A673 (cell line): Measurements from ENCODE around the gene TAP1. TPM values are rescaled to one million over a fixed set of nuclear protein-coding genes. Genes with fewer than 3 reads are reported as not detected.
A peak's percentile ranks its signal among the peaks of the same experiment; 100 is the strongest.
"Not testable (repeated sequence)": the region's sequence is repeated elsewhere in the genome, so short reads cannot be mapped to it uniquely, and the experiment has no call there.

Experiments used
- BruUV-seq: library from RNA; stranded (reverse); fragments of 400-500 nt; replicated peaks from 2 replicates; lab custom pipeline; 2021; lab: Mats Ljungman, UMichigan
- CTCF ChIA-PET: fragments of 300-600 bp; sonication (Branson Sonifier 250); formaldehyde crosslinking; loops from one replicate; lab custom pipeline; 2022; ENCODE audit warnings: antibody characterized with exemption; lab: Charles Lee
- POLR2A ChIA-PET: fragments of 300-600 bp; sonication (Branson Sonifier 250); formaldehyde crosslinking; loops from one replicate; lab custom pipeline; 2022; ENCODE audit warnings: antibody characterized with exemption; ENCODE audit not compliant: low non-redundant PET; lab: Charles Lee
- DNase-seq: peaks from one replicate; pipeline ENCODE4 v3.0.0-alpha.2; 2015; ENCODE audit warnings: low spot score
- H3K27ac ChIP-seq: fragments of 200-600 bp; sonication (generic); 2 replicates; pipeline ENCODE4 v1.5.1; 2016; ENCODE audit warnings: mixed run types, low read depth, mild to moderate bottlenecking, mixed read lengths, antibody characterized with exemption, low read length; ENCODE audit not compliant: poor library complexity, severe bottlenecking
- H3K27me3 ChIP-seq: fragments of 200-600 bp; sonication (generic); replicated peaks from 2 replicates; pipeline ENCODE4 v1.6.1; 2017; ENCODE audit warnings: mixed run types, low read depth, mild to moderate bottlenecking, mixed read lengths, antibody characterized with exemption, low read length; ENCODE audit not compliant: insufficient read depth, poor library complexity
- H3K36me3 ChIP-seq: fragments of 200-600 bp; sonication (generic); 2 replicates; pipeline ENCODE4 v1.6.1; 2016; ENCODE audit warnings: mixed run types, mild to moderate bottlenecking, mixed read lengths, antibody characterized with exemption, low read length; ENCODE audit not compliant: insufficient read depth, poor library complexity, severe bottlenecking
- H3K4me1 ChIP-seq: fragments of 200-600 bp; sonication (generic); 2 replicates; pipeline ENCODE4 v1.6.1; 2017; ENCODE audit warnings: mixed run types, mild to moderate bottlenecking, mixed read lengths, antibody characterized with exemption, low read length; ENCODE audit not compliant: insufficient read depth, poor library complexity, severe bottlenecking
- H3K4me3 ChIP-seq: fragments of 200-600 bp; sonication (generic); 2 replicates; pipeline ENCODE4 v1.5.1; 2016; ENCODE audit warnings: low read depth, mixed run types, mild to moderate bottlenecking, mixed read lengths, low read length; ENCODE audit not compliant: poor library complexity, severe bottlenecking
- H3K9me3 ChIP-seq: fragments of 200-600 bp; sonication (generic); 2 replicates; pipeline ENCODE4 v1.6.1; 2016; ENCODE audit warnings: mixed run types, low read depth, mild to moderate bottlenecking, mixed read lengths, antibody characterized with exemption, low read length; ENCODE audit not compliant: poor library complexity, severe bottlenecking
- CTCF ChIP-seq: fragments of 300-800, 200-600 bp; sonication (generic); conservative IDR thresholded peaks from 2 replicates; pipeline ENCODE4 v1.5.1; 2017; ENCODE audit warnings: low read depth, mild to moderate bottlenecking, antibody characterized with exemption, low read length, moderate library complexity, mixed read lengths
- EZH2 ChIP-seq: fragments of 200-600 bp; sonication (generic); IDR thresholded peaks from 2 replicates; pipeline ENCODE4 v1.6.1; 2017; ENCODE audit warnings: borderline replicate concordance, low read depth, mild to moderate bottlenecking, mixed read lengths, antibody characterized with exemption, low read length; ENCODE audit not compliant: poor library complexity, severe bottlenecking
- intact Hi-C: fragments of 100-400 bp; cut with micrococcal nuclease; formaldehyde crosslinking; loops from one replicate; pipeline ENCODE4 v1.10.0; 2022; ENCODE audit not compliant: unreplicated experiment
- total RNA-seq: library from RNA; stranded (reverse); gene quantifications from 2 replicates; pipeline ENCODE4 v1.2.3, GENCODE V29; 2021

TAP1 gene
- total RNA-seq, 1 experiment from 2014 or later, result 12.3 TPM

- Histone ChIP-seq H3K4me1 (peaks cover 5% of the 10 kb centered on the region), H3K36me3 (no peaks in the 10 kb centered on the region), H3K9me3 (no peaks in the 10 kb centered on the region), H3K27me3 (peaks cover 25% of the 10 kb centered on the region), H3K27ac (no peak overlapping the region), H3K4me3 (no peak overlapping the region)
- ChIA-PET POLR2A (interaction anchor here (0.6 kb wide), 1 partner anchor 100 kb away, joined by 3 read pairs; no protein-coding TSS in a partner anchor), CTCF (no interaction called here)
- BruUV-seq, result no TSS peak
- TF ChIP-seq CTCF (no peak), EZH2 (no peak)
- DNase-seq, result no peak
- intact Hi-C loops, result no loop called here
These were observed 26.2 kb upstream of the TAP1 start for GRCh38 chr6:32879691-32880090.

- peaks cover 35% of the 10 kb centered on the region for H3K27me3 ChIP-seq
- H3K27ac ChIP-seq, result no peak overlapping the region
- ChIA-PET CTCF (no interaction called here), POLR2A (no interaction called here)
- DNase-seq, result no peak
- intact Hi-C loops, result no loop called here
- no peaks in the 10 kb centered on the region for H3K36me3 ChIP-seq
- no peaks in the 10 kb centered on the region for H3K9me3 ChIP-seq
- no TSS peak for BruUV-seq
- no peak overlapping the region for H3K4me3 ChIP-seq
- TF ChIP-seq EZH2 (no peak), CTCF (no peak)
- H3K4me1 ChIP-seq, result no peaks in the 10 kb centered on the region
These were observed 23.1 kb upstream of the TAP1 start for GRCh38 chr6:32876603-32877002.

GRCh38 chr6:32873947-32874346, 20.4 kb upstream of the TAP1 start:
- BruUV-seq, H3K9me3 ChIP-seq, H3K4me1 ChIP-seq, H3K4me3 ChIP-seq, H3K27ac ChIP-seq, H3K36me3 ChIP-seq, intact Hi-C loops, POLR2A ChIA-PET, DNase-seq: not testable (repeated sequence)
- CTCF ChIA-PET, result interaction anchor here (1.9 kb wide), 1 partner anchor 12 kb away, joined by 4 read pairs; no protein-coding TSS in a partner anchor
- peaks cover 57% of the 10 kb centered on the region for H3K27me3 ChIP-seq

DNA sequence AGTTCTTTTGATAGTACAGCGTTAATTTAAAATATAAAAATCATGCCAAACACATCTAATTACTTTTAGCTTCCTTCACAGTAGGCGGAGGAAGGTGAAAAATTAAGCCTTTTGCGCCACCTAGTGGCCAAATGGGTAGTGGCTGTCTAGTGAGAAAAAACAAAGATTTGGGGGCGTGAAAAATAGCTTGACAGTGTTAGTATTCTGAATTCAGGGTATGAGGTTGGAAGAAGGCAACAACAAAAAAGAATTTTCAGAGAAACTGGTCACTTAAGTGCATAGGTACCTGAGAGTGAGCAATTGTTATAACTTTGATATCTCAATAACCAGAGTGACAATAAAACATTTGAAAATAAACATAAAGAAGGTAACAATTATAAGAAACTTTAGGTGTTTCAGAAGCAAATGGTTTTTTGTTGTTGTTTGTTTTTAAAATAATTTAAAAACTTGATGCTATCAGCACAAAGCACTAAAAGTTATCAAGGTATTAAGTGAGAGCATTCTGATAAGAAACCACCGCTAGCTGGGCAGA, 14.8 kb upstream of the TAP1 start:
- POLR2A ChIA-PET, result interaction anchor here (1.0 kb wide), 1 partner anchor 110 kb away, joined by 4 read pairs; no protein-coding TSS in a partner anchor
- H3K27me3 ChIP-seq, result peaks cover 50% of the 10 kb centered on the region
- peak; percentile 84 for DNase-seq
- no peaks in the 10 kb centered on the region for H3K36me3 ChIP-seq
- CTCF ChIA-PET, result interaction anchor here (0.6 to 3.4 kb wide), 13 partner anchors 10 to 453 kb away, joined by 3 to 48 read pairs (median 6); partner anchors contain the start of genes HLA-DMB, PSMB9 and TAP2
- intact Hi-C loops, result loop anchor here (1.0 to 10.0 kb wide), 3 partner anchors 30 to 454 kb away; partner anchors contain the start of gene TAP2
- BruUV-seq, result no TSS peak
- no peak overlapping the region for H3K4me3 ChIP-seq
- H3K9me3 ChIP-seq, result no peaks in the 10 kb centered on the region
- H3K27ac ChIP-seq, result no peak overlapping the region
- no peak for TF ChIP-seq EZH2
- peak; percentile 91 for TF ChIP-seq CTCF
- H3K4me1 ChIP-seq, result no peaks in the 10 kb centered on the region
